GM10248 (cell line): Measurements from ENCODE around the gene CTF1.

Source experiments
- CTCF ChIA-PET: fragments of 300-600 bp; sonication (Branson Sonifier 250); formaldehyde crosslinking; extraction: SDS; loops from one replicate; lab custom pipeline; 2021; ENCODE audit warnings: antibody characterized with exemption; lab: Yijun Ruan, JAX
- POLR2A ChIA-PET: fragments of 350-650 bp; sonication (Branson Sonifier 250); formaldehyde crosslinking; extraction: SDS; loops from one replicate; lab custom pipeline; 2020; ENCODE audit warnings: antibody characterized with exemption; lab: Yijun Ruan, JAX
- DNase-seq: peaks from one replicate; pipeline ENCODE4 v3.0.0; 2012; ENCODE audit errors: extremely low spot score
- CTCF ChIP-seq: IDR thresholded peaks from 2 replicates; pipeline ENCODE4 v1.5.1; 2012; ENCODE audit warnings: mild to moderate bottlenecking, low read depth; ENCODE audit errors: extremely low read depth, missing control alignments, control extremely low read depth

CTF1 gene

GRCh38 chr16:30866031-30866430 lies 30.4 kb upstream of the CTF1 start:
- POLR2A ChIA-PET: no interaction called here
- no peak for DNase-seq
- CTCF ChIA-PET: interaction anchor here (1.0 to 1.6 kb wide), 5 partner anchors 22 to 76 kb away, joined by 3 to 6 read pairs (median 3); no protein-coding TSS in a partner anchor
- TF ChIP-seq CTCF: no peak

- CTCF ChIA-PET: interaction anchor here (1.0 to 4.1 kb wide), 4 partner anchors 12 to 107 kb away, joined by 3 to 18 read pairs (median 4); no protein-coding TSS in a partner anchor
- POLR2A ChIA-PET: no interaction called here
- DNase-seq: no peak
- no peak for TF ChIP-seq CTCF
These were observed 28.7 kb upstream of the CTF1 start for GRCh38 chr16:30867747-30868146.

GRCh38 chr16:30870904-30871303 lies 25.5 kb upstream of the CTF1 start:
- no peak for TF ChIP-seq CTCF
- CTCF ChIA-PET: interaction anchor here (0.8 to 1.8 kb wide), 4 partner anchors 14 to 31 kb away, joined by 3 to 10 read pairs (median 6); no protein-coding TSS in a partner anchor
- DNase-seq: peak; percentile 1
- POLR2A ChIA-PET: no interaction called here

DNA sequence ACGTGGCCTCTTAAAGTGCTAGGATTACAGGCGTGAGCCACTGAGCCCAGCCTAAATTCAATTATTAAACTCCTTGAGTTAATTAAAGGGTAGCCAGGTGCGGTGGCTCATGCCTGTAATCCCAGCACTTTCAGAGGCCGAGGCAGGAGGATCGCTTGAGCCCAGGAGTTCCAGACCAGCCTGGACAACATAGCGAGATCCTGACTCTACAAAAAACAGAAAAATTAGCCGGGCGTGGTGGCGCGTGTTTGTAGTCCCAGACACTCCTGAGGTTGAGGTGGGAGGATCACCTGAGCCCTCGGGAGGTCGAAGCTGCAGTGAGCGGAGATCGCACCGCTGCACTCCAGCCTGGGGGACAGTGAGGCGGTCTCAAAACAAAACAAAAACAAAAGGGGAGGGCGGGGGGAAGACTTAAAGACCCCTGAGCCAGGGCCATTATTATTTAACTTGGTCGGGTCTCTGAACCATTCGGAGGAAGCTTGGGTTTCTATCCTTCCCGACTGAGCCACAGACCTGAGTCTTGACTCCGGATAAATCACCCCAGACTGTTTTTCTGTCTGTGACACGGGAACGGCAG lies 22.1 kb upstream of the CTF1 start:
- TF ChIP-seq CTCF: no peak
- DNase-seq: no peak
- CTCF ChIA-PET: interaction anchor here (0.9 to 2.4 kb wide), 8 partner anchors 12 to 77 kb away, joined by 3 to 8 read pairs (median 4); no protein-coding TSS in a partner anchor
- POLR2A ChIA-PET: interaction anchor here (0.6 to 1.6 kb wide), 3 partner anchors 30 to 803 kb away, joined by 4 to 5 read pairs (median 4); partner anchors contain the start of gene FUS

DNA sequence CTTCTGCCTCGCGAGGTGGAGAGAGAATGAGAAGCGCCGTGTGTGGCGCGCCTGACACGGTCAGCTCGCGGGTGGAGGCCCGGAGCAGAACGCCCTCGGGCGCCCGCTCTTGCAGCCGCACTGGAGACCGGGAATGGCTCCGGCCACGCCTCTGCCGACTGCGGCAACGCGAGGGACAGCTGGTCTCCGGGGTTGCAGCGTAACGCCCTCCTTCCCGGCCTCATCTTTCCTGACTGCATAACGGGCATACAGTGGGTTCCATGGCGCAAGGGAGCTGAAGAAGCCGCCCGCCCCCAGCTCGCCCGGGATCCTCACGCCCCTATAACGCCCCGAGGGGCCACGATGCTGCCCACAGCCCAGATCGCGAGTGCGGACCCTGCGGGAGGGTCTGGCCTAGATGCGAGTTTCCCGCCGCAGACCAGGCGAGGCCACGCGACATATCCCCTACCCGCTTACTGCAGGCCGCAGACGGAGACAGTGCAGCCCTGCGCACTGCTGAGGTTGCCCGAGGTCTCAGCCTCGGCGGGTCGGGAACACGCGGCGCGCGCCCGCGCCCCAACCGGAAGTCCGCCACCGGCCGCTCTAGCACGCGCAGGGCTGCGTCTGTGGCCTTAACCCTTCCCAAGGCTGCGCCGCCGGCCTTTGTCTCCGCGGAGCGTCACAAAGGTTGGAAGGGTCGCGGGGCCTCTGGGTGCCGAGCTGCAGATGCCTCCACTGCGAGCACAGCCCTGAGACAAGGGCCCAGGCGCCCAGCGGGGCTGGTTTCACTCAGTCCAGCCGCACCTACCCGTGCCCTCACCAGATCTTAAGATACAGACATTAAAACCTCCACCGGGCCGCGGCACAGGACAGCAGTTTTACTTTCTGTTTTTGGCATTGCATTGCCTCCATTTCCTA lies 21.3 kb upstream of the CTF1 start:
- ChIA-PET CTCF (interaction anchor here (0.9 to 2.4 kb wide), 9 partner anchors 11 to 76 kb away, joined by 3 to 8 read pairs (median 4); partner anchors contain the start of gene BCL7C), POLR2A (interaction anchor here (0.6 to 1.6 kb wide), 3 partner anchors 31 to 804 kb away, joined by 4 to 5 read pairs (median 4); partner anchors contain the start of gene FUS)
- TF ChIP-seq CTCF: peak; percentile 8
- DNase-seq: peak; percentile 89

DNA sequence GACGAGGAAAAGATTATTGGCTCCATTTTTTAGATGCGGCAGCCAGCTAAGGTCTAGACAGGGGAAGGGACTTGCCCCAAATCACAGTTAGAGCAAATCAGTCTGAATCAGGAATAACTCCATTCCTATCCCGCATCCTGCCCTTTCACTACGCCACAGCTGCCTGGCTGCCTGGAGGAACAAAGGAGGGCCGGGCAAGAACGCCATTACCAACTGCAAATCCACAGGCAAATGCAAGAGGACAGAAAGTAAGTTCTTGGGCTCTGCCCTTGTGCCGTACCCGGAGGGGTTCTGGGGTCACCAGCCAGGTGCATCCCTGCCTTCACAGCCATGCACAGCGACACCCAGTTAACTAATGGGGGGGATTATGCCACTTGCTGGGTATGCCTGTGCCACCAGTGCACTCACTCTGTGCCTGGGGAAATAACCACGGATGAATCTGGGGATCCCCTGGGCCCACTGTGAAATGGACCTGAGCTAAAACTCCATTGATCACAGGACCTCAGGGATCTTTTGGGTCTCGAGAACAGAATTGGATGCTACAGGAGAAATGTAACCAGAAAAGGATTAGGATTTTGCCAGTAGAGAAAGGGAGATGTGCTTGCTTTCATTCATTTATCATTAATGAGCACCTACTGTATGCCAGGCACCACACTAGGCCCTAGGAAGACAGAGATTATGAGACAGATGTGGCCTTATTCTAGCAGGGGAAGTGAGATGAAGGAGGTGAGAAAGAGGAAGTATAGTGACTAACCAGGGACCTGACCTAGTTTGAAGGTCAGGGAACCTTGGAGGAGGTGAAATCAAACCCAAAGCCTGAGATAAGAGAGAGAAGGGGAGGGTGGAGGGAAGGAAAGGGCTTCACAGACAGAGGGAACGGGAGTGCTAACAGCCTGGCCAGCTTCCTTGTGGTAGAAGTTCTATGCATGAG lies 20.3 kb upstream of the CTF1 start:
- TF ChIP-seq CTCF: no peak
- DNase-seq: peak; percentile 68
- CTCF ChIA-PET: interaction anchor here (1.4 to 2.6 kb wide), 2 partner anchors 17 to 25 kb away, joined by 5 to 10 read pairs; partner anchors contain the start of gene BCL7C
- POLR2A ChIA-PET: interaction anchor here (0.7 to 1.6 kb wide), 2 partner anchors 32 to 47 kb away, joined by 4 read pairs; partner anchors contain the start of gene FBXL19
